OCI-LY3 (cell line): ENCODE results near the gene SPIRE1.

Experiments used
- H2AFZ ChIP-seq: fragments of 200-600, 300-600 bp; shearing (Covaris generic); 2 replicates; pipeline ENCODE4 v1.6.0; 2014; ENCODE audit warnings: antibody characterized with exemption, low read depth, low read length
- H3K27ac ChIP-seq: fragments of 200-600, 300-600 bp; sonication (generic); 2 replicates; pipeline ENCODE4 v1.5.1; 2014; ENCODE audit warnings: mild to moderate bottlenecking, low read length, moderate library complexity, mixed read lengths
- H3K27me3 ChIP-seq: fragments of 200-600, 300-600 bp; sonication (generic); 2 replicates; pipeline ENCODE4 v1.6.1; 2014; ENCODE audit warnings: low read depth, low read length, mixed read lengths
- H3K36me3 ChIP-seq: fragments of 200-600, 300-600 bp; sonication (generic); replicated peaks from 2 replicates; pipeline ENCODE3; 2014; ENCODE audit warnings: low read depth, low read length, mixed read lengths
- H3K4me1 ChIP-seq: fragments of 300-600, 200-600 bp; sonication (generic); 2 replicates; pipeline ENCODE4 v1.6.1; 2014; ENCODE audit warnings: low read length, mixed read lengths
- H3K4me2 ChIP-seq: fragments of 200-600, 300-600 bp; sonication (generic); 2 replicates; pipeline ENCODE4 v1.6.1; 2014; ENCODE audit warnings: low read length, mixed read lengths
- H3K4me3 ChIP-seq: fragments of 300-600, 200-600 bp; sonication (generic); 2 replicates; pipeline ENCODE4 v1.5.1; 2014; ENCODE audit warnings: antibody characterized with exemption, mild to moderate bottlenecking, low read length, moderate library complexity
- H3K79me2 ChIP-seq: fragments of 300-600, 200-600 bp; shearing (Covaris generic); 2 replicates; pipeline ENCODE4 v1.6.1; 2014; ENCODE audit warnings: mild to moderate bottlenecking, low read length, mixed read lengths
- H3K9ac ChIP-seq: fragments of 300-600, 200-600 bp; shearing (Covaris generic); 2 replicates; pipeline ENCODE4 v1.6.0; 2014; ENCODE audit warnings: mild to moderate bottlenecking, low read length, moderate library complexity
- H3K9me3 ChIP-seq: fragments of 200-600, 300-600 bp; shearing (Covaris generic); 2 replicates; pipeline ENCODE4 v1.6.1; 2014; ENCODE audit warnings: low read length, mixed read lengths; ENCODE audit not compliant: insufficient read depth
- H4K20me1 ChIP-seq: fragments of 200-600, 300-600 bp; sonication (generic); 2 replicates; pipeline ENCODE4 v1.6.1; 2016; ENCODE audit warnings: low read length, mixed read lengths; ENCODE audit not compliant: insufficient read depth
- CTCF ChIP-seq: fragments of 200-600, 300-600 bp; sonication (generic); IDR thresholded peaks from 2 replicates; pipeline ENCODE4 v1.5.1; 2014; ENCODE audit warnings: antibody characterized with exemption, low read length, low read depth
- EZH2phosphoT487 ChIP-seq: fragments of 200-600 bp; shearing (Covaris generic); IDR thresholded peaks from 2 replicates; pipeline ENCODE4 v1.6.1; 2018; ENCODE audit warnings: antibody characterized with exemption, mixed run types, low read depth

SPIRE1 gene

GRCh38 chr18:12692206-12692605 is 34.3 kb upstream of the SPIRE1 start:
- Histone ChIP-seq H3K9ac (no peak overlapping the region), H3K4me2 (no peak overlapping the region), H3K4me1 (no peaks in the 10 kb centered on the region), H3K36me3 (peaks cover 19% of the 10 kb centered on the region), H3K27me3 (no peaks in the 10 kb centered on the region), H2AFZ (no peak overlapping the region), H3K79me2 (no peaks in the 10 kb centered on the region), H3K9me3 (no peaks in the 10 kb centered on the region), H3K27ac (no peak overlapping the region), H3K4me3 (no peak overlapping the region), H4K20me1 (no peaks in the 10 kb centered on the region)
- TF ChIP-seq CTCF (no peak), EZH2phosphoT487 (no peak)

- no peak overlapping the region for H3K27ac ChIP-seq
- peaks cover 17% of the 10 kb centered on the region for H3K36me3 ChIP-seq
- H3K4me1 ChIP-seq: no peaks in the 10 kb centered on the region
- TF ChIP-seq CTCF (no peak), EZH2phosphoT487 (no peak)
- H3K79me2 ChIP-seq: no peaks in the 10 kb centered on the region
- H3K27me3 ChIP-seq: no peaks in the 10 kb centered on the region
- no peak overlapping the region for H3K4me2 ChIP-seq
- no peak overlapping the region for H3K9ac ChIP-seq
- H4K20me1 ChIP-seq: no peaks in the 10 kb centered on the region
- H3K4me3 ChIP-seq: no peak overlapping the region
- H3K9me3 ChIP-seq: no peaks in the 10 kb centered on the region
- no peak overlapping the region for H2AFZ ChIP-seq
These were observed 31.4 kb upstream of the SPIRE1 start for GRCh38 chr18:12689256-12689850.

- Histone ChIP-seq H3K4me3 (no peak overlapping the region), H3K4me1 (no peaks in the 10 kb centered on the region), H3K79me2 (no peaks in the 10 kb centered on the region), H3K9ac (no peak overlapping the region), H2AFZ (no peak overlapping the region), H3K4me2 (no peak overlapping the region), H3K27ac (no peak overlapping the region), H3K36me3 (peaks cover 14% of the 10 kb centered on the region), H3K9me3 (no peaks in the 10 kb centered on the region), H4K20me1 (no peaks in the 10 kb centered on the region), H3K27me3 (no peaks in the 10 kb centered on the region)
- no peak for TF ChIP-seq CTCF
- no peak for TF ChIP-seq EZH2phosphoT487
These were observed 28.2 kb upstream of the SPIRE1 start for GRCh38 chr18:12686100-12686499.

GRCh38 chr18:12679183-12679786 is 21.4 kb upstream of the SPIRE1 start:
- no peak overlapping the region for H3K27ac ChIP-seq
- H2AFZ ChIP-seq: no peak overlapping the region
- no peaks in the 10 kb centered on the region for H3K79me2 ChIP-seq
- no peaks in the 10 kb centered on the region for H3K27me3 ChIP-seq
- no peak overlapping the region for H3K9ac ChIP-seq
- H3K4me2 ChIP-seq: no peak overlapping the region
- H3K4me3 ChIP-seq: no peak overlapping the region
- peaks cover 14% of the 10 kb centered on the region for H3K36me3 ChIP-seq
- no peaks in the 10 kb centered on the region for H3K9me3 ChIP-seq
- no peaks in the 10 kb centered on the region for H3K4me1 ChIP-seq
- TF ChIP-seq EZH2phosphoT487: no peak
- TF ChIP-seq CTCF: no peak
- H4K20me1 ChIP-seq: no peaks in the 10 kb centered on the region
